ENCODE data around the gene SETD7.

DNA sequence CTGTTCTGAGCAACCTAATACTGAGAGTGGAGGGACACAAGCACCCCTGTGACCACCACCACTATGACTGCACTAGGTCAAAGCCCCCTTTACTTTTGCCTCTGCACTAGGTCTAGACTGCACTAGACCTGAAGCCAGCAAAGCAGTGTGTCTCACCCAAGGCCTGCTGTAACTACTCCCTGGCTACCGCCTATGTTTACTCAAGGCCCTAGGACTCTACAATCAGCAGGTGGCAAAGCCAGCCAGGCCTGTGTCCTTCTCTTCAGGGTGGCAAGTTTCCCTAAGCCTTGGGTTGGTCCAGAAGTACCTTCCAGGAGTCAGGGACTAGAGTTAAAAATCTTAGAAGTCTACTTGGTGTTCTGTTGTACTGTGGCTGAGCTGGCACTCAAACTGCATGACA is 86.2 kb downstream of the SETD7 start:
- TF ChIP-seq, protein P1, sequence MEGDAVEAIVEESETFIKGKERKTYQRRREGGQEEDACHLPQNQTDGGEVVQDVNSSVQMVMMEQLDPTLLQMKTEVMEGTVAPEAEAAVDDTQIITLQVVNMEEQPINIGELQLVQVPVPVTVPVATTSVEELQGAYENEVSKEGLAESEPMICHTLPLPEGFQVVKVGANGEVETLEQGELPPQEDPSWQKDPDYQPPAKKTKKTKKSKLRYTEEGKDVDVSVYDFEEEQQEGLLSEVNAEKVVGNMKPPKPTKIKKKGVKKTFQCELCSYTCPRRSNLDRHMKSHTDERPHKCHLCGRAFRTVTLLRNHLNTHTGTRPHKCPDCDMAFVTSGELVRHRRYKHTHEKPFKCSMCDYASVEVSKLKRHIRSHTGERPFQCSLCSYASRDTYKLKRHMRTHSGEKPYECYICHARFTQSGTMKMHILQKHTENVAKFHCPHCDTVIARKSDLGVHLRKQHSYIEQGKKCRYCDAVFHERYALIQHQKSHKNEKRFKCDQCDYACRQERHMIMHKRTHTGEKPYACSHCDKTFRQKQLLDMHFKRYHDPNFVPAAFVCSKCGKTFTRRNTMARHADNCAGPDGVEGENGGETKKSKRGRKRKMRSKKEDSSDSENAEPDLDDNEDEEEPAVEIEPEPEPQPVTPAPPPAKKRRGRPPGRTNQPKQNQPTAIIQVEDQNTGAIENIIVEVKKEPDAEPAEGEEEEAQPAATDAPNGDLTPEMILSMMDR (conservative IDR thresholded peaks at IDR 0.05), result no peak
- TF ChIP-seq ZFX (IDR thresholded peaks at IDR 0.05), result no peak

Data from C4-2B (cell line).